ENCODE data around the gene RHOT2. TPM values are rescaled to one million over a fixed set of nuclear protein-coding genes. Genes with fewer than 3 reads are reported as not detected.
A peak's percentile ranks its signal among the peaks of the same experiment; 100 is the strongest.
"Not testable (repeated sequence)": the region's sequence is repeated elsewhere in the genome, so short reads cannot be mapped to it uniquely, and the experiment has no call there.

RHOT2 gene
- polyA plus RNA-seq, 1 donor, result 58.3 TPM

- DNase-seq (ENCODE audit: low read depth), result no peak
Measured at GRCh38 chr16:680967-681745, 13.2 kb downstream of the RHOT2 start.

- DNase-seq (ENCODE audit: low read depth), result no peak
Measured at GRCh38 chr16:681746-682427, 14.0 kb downstream of the RHOT2 start.

- DNase-seq (ENCODE audit: low read depth), result no peak
Measured at GRCh38 chr16:682493-683395, 14.8 kb downstream of the RHOT2 start.

- no peak for DNase-seq (ENCODE audit: low read depth)
Measured at GRCh38 chr16:683396-684070, 15.6 kb downstream of the RHOT2 start.

GRCh38 chr16:684071-684794 is 16.3 kb downstream of the RHOT2 start, which contains the start of gene JMJD8:
JMJD8 (minus strand) TSS chr16:684334; CDS start chr16:684319, 15 bp downstream.
- peak; percentile 77 for DNase-seq (ENCODE audit: low read depth)

- DNase-seq (ENCODE audit: low read depth), result no peak
Measured at GRCh38 chr16:684961-685696, 17.2 kb downstream of the RHOT2 start.

GRCh38 chr16:685967-686366 is 18.0 kb downstream of the RHOT2 start:
- DNase-seq (ENCODE audit: low read depth), result no peak

GRCh38 chr16:686459-687260 is 18.7 kb downstream of the RHOT2 start:
- no peak for DNase-seq (ENCODE audit: low read depth)

GRCh38 chr16:687499-687898 is 19.6 kb downstream of the RHOT2 start:
- no peak for DNase-seq (ENCODE audit: low read depth)

GRCh38 chr16:689175-689897 is 21.4 kb downstream of the RHOT2 start:
- no peak for DNase-seq (ENCODE audit: low read depth)

GRCh38 chr16:691242-691641 is 23.3 kb downstream of the RHOT2 start:
- not testable (repeated sequence) for DNase-seq (ENCODE audit: low read depth)

GRCh38 chr16:692356-693108 is 24.6 kb downstream of the RHOT2 start:
- DNase-seq (ENCODE audit: low read depth), result no peak

GRCh38 chr16:693364-693763 is 25.4 kb downstream of the RHOT2 start:
- DNase-seq (ENCODE audit: low read depth), result no peak

- no peak for DNase-seq (ENCODE audit: low read depth)
Measured at GRCh38 chr16:693766-694165, 25.8 kb downstream of the RHOT2 start.

- no peak for DNase-seq (ENCODE audit: low read depth)
Measured at GRCh38 chr16:694187-694862, 26.4 kb downstream of the RHOT2 start.

- no peak for DNase-seq (ENCODE audit: low read depth)
Measured at GRCh38 chr16:694863-695354, 27.0 kb downstream of the RHOT2 start.
